Sigmoid colon (tissue), 7 donors: ENCODE data around the gene NEDD9. TPM values are rescaled to one million over a fixed set of nuclear protein-coding genes. Genes with fewer than 3 reads are reported as not detected.

Experiments
- DNase-seq: peaks from one replicate; pipeline ENCODE4 v3.0.0-alpha.2; 2019
- H3K27ac ChIP-seq, 4 donors: fragments of 200-600 bp; sonication (generic); one replicate each; pipeline ENCODE4 v1.5.1; 2016 to 2019; ENCODE audit warnings: mild to moderate bottlenecking in 1 of 4
- H3K27me3 ChIP-seq, 3 donors: fragments of 200-600 bp; sonication (generic); one replicate each; pipeline ENCODE4 v1.5.1; 2019; ENCODE audit warnings: mild to moderate bottlenecking in 1 of 3
- H3K36me3 ChIP-seq, 4 donors: fragments of 200-600 bp; sonication (generic); one replicate each; pipeline ENCODE4 v1.5.1; 2016 to 2019
- H3K4me1 ChIP-seq, 4 donors: fragments of 200-600 bp; sonication (generic); one replicate each; pipeline ENCODE4 v1.5.1; 2017 to 2019
- H3K4me3 ChIP-seq, 4 donors: fragments of 200-600 bp; sonication (generic); one replicate each; pipeline ENCODE4 v1.5.1; 2017 to 2019; ENCODE audit warnings: mild to moderate bottlenecking in 2 of 4, moderate library complexity in 1 of 4
- H3K9me3 ChIP-seq, 4 donors: fragments of 200-600 bp in 3 of 4; sonication (generic) in 3 of 4; one replicate each; pipeline versions ENCODE4 v1.5.1 to v1.6.1; 2013 to 2019
- CTCF ChIP-seq, 4 experiments: fragments of 450-650 bp in 3 of 4; fragments of 200-600 bp in 1 of 4; IDR thresholded peaks; one replicate each; pipeline ENCODE4 v1.5.1; 2016 to 2019; ENCODE audit warnings: antibody characterized with exemption in 4 of 4, mild to moderate bottlenecking in 3 of 4, moderate library complexity in 2 of 4
- EP300 ChIP-seq, 4 donors: sonication (generic); formaldehyde crosslinking; IDR thresholded peaks; one replicate each; pipeline ENCODE4 v1.6.1; 2017; ENCODE audit warnings: antibody characterized with exemption in 4 of 4
- POLR2A ChIP-seq, 2 donors: fragments of 450-650 bp; IDR thresholded peaks; one replicate each; pipeline ENCODE4 v1.6.1; 2016; ENCODE audit warnings: antibody characterized with exemption in 2 of 2, mild to moderate bottlenecking in 2 of 2, moderate library complexity in 2 of 2
- POLR2AphosphoS5 ChIP-seq, 4 donors: sonication (generic); formaldehyde crosslinking; IDR thresholded peaks; one replicate each; pipeline ENCODE4 v1.6.1; 2017; ENCODE audit warnings: antibody characterized with exemption in 4 of 4
- WGBS, 2 donors: extraction: QIAGEN DNeasy Blood & Tissue Kit; methylation state at CpG; one replicate each; pipeline ENCODE4 v1.1.7; 2013; 5-methylcytosine and 5-hydroxymethylcytosine counted together
- intact Hi-C: fragments of 100-400 bp; cut with DNase I; formaldehyde crosslinking; loops from one replicate; pipeline ENCODE4 v1.15.1; 2023
- polyA plus RNA-seq, 3 donors: library from polyadenylated mRNA; stranded (reverse); fragments of 200-250 nt; gene quantifications; one replicate each; pipeline ENCODE4 v1.2.3, GENCODE V29; 2013
- total RNA-seq, 4 donors: library from RNA; depleted of rRNA; stranded (reverse); fragments of >200 nt; gene quantifications; one replicate each; pipeline ENCODE4 v1.1.0, GENCODE V29; 2016
- donor health status: healthy with polysubstance abuse.
- donor health status: Bipolar disorder and iron deficiency.
- donor health status: healthy.

The NEDD9 gene
- total and polyA plus RNA-seq, 7 donors = 13.8 to 42.5 (median 21.4) TPM

GRCh38 chr6:11179419-11180202 is 52.9 kb downstream of the NEDD9 start:
- DNase-seq = no peak
- no peaks in the 10 kb centered on the region for H3K4me1 ChIP-seq
- no peak overlapping the region for H3K4me3 ChIP-seq
- no peaks in the 10 kb centered on the region for H3K27me3 ChIP-seq
- H3K27ac ChIP-seq = no peak overlapping the region
- intact Hi-C loops = loop anchor here (10.0 kb wide), 1 partner anchor 315 kb away; no protein-coding TSS in a partner anchor
- 77 to 84% methylated on average over 8 of the region's 8 CpGs for WGBS, 2 donors
- no peak for TF ChIP-seq EP300 (IDR thresholded peaks at IDR 0.05)
- no peak for TF ChIP-seq POLR2AphosphoS5 (IDR thresholded peaks at IDR 0.05)
- no peak for TF ChIP-seq CTCF (IDR thresholded peaks at IDR 0.05)
- no peak for TF ChIP-seq POLR2A (IDR thresholded peaks at IDR 0.05)
- peaks cover 0 to 5% (median 0%) of the 10 kb centered on the region in 4 donors for H3K36me3 ChIP-seq
- H3K9me3 ChIP-seq = no peaks in the 10 kb centered on the region

- Histone ChIP-seq H3K36me3 (peaks cover 0 to 1% (median 0%) of the 10 kb centered on the region in 4 donors), H3K27ac (no peak overlapping the region), H3K4me1 (no peaks in the 10 kb centered on the region), H3K4me3 (no peak overlapping the region), H3K9me3 (no peaks in the 10 kb centered on the region), H3K27me3 (no peaks in the 10 kb centered on the region)
- intact Hi-C loops = loop anchor here (10.0 kb wide), 1 partner anchor 316 kb away; no protein-coding TSS in a partner anchor
- WGBS, 2 donors = 83 to 98% methylated on average over 6 of the region's 6 CpGs
- DNase-seq = no peak
- TF ChIP-seq CTCF (IDR thresholded peaks at IDR 0.05) (no peak), POLR2A (IDR thresholded peaks at IDR 0.05) (no peak), EP300 (IDR thresholded peaks at IDR 0.05) (no peak), POLR2AphosphoS5 (IDR thresholded peaks at IDR 0.05) (no peak)
Observed at GRCh38 chr6:11179088-11179418, 53.4 kb downstream of the NEDD9 start.

- no peaks in the 10 kb centered on the region for H3K36me3 ChIP-seq
Observed at GRCh38 chr6:11177271-11177670, 55.2 kb downstream of the NEDD9 start.

GRCh38 chr6:11174242-11174611 is 58.2 kb downstream of the NEDD9 start:
- no peak for DNase-seq
- Histone ChIP-seq H3K27me3 (no peaks in the 10 kb centered on the region), H3K9me3 (no peaks in the 10 kb centered on the region), H3K27ac (no peak overlapping the region), H3K36me3 (no peaks in the 10 kb centered on the region), H3K4me3 (no peak overlapping the region), H3K4me1 (peaks cover 0 to 7% (median 3%) of the 10 kb centered on the region in 4 donors)
- 72 to 93% methylated on average over 5 of the region's 5 CpGs for WGBS, 2 donors
- TF ChIP-seq CTCF (IDR thresholded peaks at IDR 0.05) (no peak), POLR2AphosphoS5 (IDR thresholded peaks at IDR 0.05) (no peak), POLR2A (IDR thresholded peaks at IDR 0.05) (no peak), EP300 (IDR thresholded peaks at IDR 0.05) (no peak)
- intact Hi-C loops = loop anchor here (10.0 kb wide), 1 partner anchor 321 kb away; no protein-coding TSS in a partner anchor

More at GRCh38 chr6:11177271-11177670, 55.2 kb downstream of the NEDD9 start:
- TF ChIP-seq CTCF (IDR thresholded peaks at IDR 0.05) (no peak), POLR2AphosphoS5 (IDR thresholded peaks at IDR 0.05) (no peak), POLR2A (IDR thresholded peaks at IDR 0.05) (no peak), EP300 (IDR thresholded peaks at IDR 0.05) (no peak)
- Histone ChIP-seq H3K27ac (no peak overlapping the region), H3K27me3 (no peaks in the 10 kb centered on the region), H3K4me3 (no peak overlapping the region), H3K9me3 (no peaks in the 10 kb centered on the region), H3K4me1 (peaks cover 0 to 6% (median 3%) of the 10 kb centered on the region in 4 donors)
- WGBS, 2 donors = 93 to 96% methylated on average over 1 of the region's 1 CpG
- intact Hi-C loops = loop anchor here (10.0 kb wide), 1 partner anchor 318 kb away; no protein-coding TSS in a partner anchor
- DNase-seq = no peak
